Stromal cell of bone marrow (primary cell): ENCODE measurements around the gene R3HCC1L.
"Not testable (repeated sequence)": the region's sequence is repeated elsewhere in the genome, so short reads cannot be mapped to it uniquely, and the experiment has no call there.

Source experiments
- DNase-seq: peaks from one replicate; pipeline ENCODE4 v3.0.0-alpha.2; 2012; ENCODE audit warnings: low read depth

Gene R3HCC1L

GRCh38 chr10:98131619-98132018 lies 2.8 kb upstream of the R3HCC1L start:
- no peak for DNase-seq

DNA sequence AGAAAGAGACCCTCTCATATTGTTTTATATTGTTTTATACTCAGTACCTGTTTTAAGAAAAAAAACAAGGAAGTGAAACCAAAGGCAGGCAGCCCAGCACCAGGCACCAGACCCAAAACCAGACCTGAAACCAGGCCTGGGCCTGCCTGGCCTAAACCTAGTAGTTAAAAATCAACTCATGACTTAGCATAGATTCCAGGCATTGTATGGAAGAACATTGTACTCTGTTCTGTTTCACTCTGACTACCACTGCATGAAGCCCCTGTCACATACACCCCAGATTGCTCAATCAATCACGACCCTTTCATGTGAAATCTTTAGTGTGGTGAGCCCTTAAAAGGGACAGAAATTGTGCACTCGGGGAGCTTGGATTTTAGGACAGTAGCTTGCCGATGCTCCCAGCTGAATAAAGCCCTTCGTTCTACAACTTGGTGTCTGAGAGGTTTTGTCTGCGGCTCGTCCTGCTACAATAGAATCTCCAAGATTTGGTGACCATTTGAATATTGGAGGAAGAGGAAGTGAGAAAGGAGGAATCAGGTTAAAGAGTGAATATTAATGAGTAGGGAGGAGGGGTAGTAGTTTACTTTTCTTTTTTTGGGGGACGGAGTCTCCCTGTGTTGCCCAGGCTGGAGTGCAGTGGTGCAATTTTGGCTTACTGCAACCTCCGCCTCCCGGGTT lies 1.2 kb upstream of the R3HCC1L start:
- not testable (repeated sequence) for DNase-seq

DNA sequence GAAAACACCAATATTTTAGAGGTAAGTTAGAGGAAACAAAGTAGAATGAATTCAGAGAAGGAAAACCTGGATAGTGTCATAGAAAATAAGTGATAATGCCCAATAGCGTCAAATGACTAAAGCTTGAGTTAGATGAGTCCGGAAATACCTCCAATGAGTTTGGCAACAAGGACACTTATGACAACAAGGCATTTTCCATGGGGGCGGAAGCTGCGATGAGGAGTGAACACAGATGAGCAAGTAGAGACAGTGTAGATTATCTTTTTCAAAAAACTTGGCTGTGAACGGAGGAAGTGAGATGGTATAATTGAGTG lies 383 bp upstream of the R3HCC1L start:
- DNase-seq = no peak

DNA sequence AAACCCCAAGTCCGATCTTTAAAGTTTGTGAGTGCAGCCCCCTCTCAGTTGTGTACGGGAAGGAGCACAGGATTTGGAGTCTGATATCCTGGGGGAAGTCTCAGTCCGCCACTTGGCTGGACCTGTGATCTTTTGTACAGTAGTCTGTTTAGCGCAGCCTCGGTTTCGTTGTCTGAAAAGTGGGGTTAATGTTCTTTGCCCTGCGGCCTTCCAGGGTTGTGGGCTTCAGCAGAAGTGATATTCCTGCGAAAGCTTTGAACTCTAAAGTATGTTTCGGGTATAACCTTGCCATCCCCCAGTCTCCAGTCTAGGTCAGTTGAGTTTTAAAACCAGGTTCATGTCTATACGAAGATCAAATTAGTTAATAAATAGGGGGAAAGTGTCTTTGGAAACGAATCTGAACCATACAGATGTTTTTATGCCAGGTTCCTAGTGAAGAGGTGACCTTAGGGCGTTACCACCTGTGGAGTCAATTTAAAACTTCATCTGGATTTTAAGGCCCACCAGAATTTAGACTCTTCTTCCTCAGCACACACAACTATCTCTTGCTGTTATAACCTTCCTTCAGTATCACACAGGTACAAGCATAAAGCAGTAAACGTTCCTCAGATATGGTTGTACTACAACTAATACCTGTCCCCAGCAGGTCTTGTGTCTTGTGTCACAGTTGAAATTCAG lies 904 bp downstream of the R3HCC1L start:
- DNase-seq = no peak

DNA sequence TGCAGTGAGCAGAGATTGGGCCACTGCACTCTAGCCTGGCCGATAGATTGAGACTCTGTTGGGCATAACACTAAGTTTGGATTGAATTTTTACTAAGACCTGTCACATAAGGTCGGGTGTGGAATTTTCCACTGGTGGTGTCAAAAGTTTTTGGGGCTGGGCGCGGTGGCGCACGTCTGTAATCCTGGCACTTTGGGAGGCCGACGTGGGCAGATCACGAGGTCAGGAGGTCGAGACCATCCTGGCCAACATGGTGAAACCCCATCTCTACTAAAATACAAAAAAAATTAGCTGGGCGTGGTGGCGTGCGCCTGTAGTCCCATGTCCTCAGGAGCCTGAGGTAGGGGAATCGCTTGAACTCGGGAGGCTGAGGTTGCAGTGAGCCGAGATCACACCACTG lies 2.3 kb downstream of the R3HCC1L start:
- not testable (repeated sequence) for DNase-seq

- DNase-seq = no peak
These were observed 3.6 kb downstream of the R3HCC1L start for GRCh38 chr10:98138031-98138430.

- no peak for DNase-seq
These were observed 5.0 kb downstream of the R3HCC1L start for GRCh38 chr10:98139431-98139830.

DNA sequence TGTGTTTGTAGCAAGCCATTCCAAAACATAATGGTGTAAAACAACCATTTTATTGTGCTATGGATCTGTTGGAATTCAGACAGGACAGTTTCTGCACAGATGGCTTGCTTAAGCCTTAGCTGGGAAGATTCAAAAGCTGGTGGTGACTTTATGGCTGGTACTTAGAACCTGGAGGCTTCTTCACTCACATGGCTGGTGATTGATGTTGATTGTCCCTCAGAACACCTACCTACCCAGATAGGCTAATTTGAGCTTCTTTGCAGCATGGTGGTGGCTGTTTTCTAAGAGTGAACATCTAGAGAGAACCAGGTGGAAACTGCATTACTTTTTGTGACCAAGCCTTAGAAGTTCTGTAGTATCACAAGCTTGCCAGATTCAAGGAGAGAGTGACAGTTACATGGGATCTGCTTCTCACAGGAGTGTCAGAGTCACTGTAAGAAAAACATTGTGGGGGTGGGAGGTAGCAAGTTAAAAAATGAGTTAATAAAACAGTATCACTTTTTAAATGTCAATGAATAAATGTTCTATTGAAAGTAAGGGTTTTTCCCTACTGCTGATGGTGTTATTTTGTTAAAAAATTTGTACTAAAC lies 7.1 kb downstream of the R3HCC1L start:
- no peak for DNase-seq

- no peak for DNase-seq
These were observed 10.5 kb downstream of the R3HCC1L start for GRCh38 chr10:98144985-98145384.

DNA sequence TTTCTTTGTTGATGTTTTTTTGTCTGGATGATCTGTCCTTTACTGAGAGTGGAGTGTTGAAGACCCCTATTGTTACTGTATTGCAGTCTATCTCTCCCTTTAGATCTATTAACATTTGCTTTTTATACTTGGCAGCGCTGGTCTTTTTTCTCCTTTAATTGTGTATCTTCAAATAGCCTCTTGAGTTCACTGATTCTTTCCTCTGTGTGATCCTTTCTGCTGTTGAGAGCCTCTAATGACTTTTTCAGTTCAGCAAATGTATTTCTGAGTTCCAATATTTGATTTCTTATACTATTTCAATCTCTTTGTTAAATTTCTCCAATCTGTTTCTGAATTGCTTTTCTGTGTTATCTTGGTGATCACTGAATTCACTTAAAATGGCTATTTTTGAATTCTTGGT lies 15.4 kb downstream of the R3HCC1L start:
- no peak for DNase-seq

DNA sequence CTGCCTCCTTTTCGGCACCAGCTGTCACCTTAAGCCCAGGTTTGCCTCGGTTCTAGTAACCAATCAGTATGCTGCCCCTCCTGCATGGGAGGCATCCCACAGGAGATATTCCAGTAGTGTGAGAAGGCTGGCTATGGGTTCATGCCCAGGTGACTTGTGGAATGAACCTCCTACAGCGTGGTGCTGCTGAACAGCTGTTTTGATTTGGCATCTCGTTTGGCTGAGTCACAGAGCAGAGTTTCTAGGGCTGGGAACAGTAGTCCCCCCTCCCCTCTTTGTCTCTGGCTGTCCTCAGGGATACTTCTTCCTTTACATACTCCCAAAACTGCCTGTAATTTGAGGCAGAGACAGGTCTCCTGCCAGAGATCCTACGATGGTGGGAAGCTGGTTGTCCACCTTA lies 16.1 kb downstream of the R3HCC1L start:
- no peak for DNase-seq

- DNase-seq = not testable (repeated sequence)
These were observed 18.3 kb downstream of the R3HCC1L start for GRCh38 chr10:98152778-98153177.

DNA sequence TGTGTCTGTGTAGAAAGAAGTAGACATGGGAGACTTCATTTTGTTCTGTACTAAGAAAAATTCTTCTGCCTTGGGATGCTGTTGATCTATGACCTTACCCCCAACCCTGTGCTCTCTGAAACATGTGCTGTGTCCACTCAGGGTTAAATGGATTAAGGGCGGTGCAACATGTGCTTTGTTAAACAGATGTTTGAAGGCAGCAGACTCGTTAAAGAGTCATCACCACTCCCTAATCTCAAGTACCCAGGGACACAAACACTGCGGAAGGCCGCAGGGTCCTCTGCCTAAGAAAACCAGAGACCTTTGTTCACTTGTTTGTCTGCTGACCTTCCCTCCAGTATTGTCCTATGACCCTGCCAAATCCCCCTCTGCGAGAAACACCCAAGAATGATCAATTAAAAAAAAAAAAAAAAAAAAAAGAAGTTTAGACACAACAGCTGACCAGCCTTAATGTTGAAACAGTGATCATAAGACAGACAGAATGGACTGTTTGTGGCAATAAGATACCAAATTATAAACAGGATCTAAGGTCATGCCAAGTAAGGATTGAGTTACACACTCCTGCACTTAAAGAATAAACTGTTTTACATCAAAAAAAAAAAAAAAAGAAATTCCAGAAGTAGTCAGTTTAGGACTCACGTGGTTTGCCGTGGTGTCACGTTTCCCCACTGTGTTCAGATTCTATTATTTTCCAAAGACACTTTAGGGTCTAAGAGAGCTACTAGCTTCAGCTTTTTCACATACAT lies 18.9 kb downstream of the R3HCC1L start:
- DNase-seq = not testable (repeated sequence)

GRCh38 chr10:98154076-98154475 lies 19.6 kb downstream of the R3HCC1L start:
- DNase-seq = no peak

DNA sequence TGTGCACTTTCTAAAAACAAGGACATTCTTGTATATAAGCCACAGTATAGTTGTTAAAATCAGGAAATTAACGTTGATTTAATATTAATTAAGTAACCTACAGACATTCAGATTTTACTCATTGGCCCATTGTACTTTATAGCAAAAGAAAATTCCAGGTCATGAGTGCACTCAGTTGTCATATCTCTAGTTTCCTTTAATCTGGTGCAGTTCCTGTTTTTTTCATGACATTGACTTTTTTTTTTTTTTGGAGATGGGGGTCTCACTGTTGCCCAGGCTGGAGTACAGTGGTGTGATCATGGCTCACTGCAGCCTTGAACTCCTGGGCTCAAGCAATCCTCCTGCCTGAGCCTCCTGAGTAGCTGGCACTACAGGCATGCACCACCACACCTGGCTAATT lies 24.1 kb downstream of the R3HCC1L start:
- DNase-seq = no peak

DNA sequence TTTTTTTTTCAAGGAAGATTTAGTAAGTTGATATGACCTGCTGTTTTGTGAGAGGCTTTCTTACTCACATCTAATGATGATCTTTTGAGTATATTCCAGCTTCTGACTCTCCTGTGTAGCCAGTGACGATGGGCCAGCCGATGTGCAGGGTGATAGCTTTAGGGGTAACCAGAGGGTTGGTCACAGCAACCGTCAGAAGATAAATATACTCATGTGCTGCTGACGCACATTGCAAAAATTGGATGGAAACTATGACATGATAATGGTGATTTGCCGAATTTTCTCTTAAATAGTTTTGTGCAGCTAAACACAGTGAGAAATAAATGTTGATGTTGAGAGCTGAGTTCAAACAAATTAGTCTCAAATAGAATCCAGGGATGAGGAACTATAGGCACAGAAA lies 29.5 kb downstream of the R3HCC1L start:
- no peak for DNase-seq

DNA sequence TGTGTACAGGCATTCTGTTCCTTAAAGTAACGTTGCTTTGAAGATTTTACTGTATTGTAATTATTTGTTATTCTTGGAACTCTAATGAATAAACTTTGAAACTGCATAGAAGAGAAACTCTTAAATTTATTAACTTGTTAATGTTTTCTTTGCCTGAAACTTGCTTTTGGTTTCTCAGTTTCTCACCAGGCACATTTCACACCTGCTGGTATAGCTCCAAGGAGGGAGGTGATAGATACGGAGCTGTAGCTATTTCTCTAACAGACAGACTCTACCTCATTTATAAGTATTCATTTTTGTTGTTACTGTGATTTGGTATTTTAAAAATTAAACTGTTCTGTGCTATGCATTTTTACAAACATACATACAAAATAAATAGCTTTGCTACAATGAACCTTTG lies 32.7 kb downstream of the R3HCC1L start:
- DNase-seq = no peak

- DNase-seq = no peak
These were observed 33.7 kb downstream of the R3HCC1L start for GRCh38 chr10:98168147-98168546.

- DNase-seq = no peak
These were observed 34.3 kb downstream of the R3HCC1L start for GRCh38 chr10:98168766-98169165.

- no peak for DNase-seq
These were observed 34.9 kb downstream of the R3HCC1L start for GRCh38 chr10:98169379-98169778.

DNA sequence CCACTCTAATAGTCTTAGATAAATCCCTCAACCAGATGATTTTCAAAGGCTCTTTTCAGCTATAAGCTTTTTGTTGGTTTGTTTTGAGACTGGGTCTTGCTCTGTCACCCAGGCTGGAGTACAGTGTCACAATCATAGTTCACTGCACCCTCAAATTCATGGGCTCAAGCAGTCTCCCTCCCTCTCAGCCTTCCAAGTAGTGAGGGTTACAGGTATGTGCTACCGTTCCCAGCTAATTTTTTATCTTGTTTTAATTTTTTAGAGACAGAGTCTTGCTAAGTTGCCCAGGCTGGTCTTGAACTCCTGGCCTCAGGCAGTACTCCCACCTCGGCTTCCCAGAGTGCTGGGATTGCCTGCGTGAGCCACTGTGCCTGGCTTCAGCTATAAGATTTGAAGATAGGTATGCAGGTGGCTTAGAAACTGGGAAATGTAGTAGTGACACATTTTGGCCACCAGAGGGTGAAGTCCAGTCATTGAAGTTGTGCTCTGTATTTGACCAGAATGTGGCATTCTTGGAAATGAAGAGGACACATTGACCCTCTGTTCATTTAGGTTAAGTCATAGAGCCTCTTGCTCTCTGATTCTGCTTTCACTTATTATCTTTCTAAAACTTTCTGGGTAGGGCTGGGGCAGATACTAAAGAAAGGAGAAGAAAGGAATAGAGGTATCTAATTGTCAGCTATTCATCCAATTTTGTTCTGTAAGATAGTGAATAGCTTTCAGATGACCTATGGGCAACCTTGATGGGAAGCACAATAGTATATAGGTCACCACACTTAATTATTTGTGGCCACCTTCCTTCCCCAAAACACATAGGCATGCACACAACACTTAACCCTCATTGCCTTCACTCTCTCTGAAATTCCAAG lies 36.0 kb downstream of the R3HCC1L start:
- DNase-seq = no peak

DNA sequence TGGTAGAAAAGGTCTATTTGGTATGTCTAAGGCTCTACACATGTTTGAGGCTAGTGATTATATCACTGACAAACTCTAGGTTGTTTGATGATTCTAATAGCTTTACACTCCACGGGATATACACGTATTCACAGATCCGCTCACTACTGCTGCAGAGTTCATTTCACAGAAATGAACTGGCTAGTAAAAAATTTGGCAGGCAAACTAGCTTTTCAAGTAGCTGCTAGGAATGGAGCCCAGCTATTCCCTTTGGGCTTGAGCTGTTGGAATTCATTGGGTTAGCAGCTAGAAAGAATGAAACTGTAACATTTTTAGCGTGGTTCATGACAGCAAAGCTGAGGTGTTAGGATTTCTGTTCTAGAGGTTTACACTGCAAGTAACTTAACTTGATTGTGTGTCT lies 37.6 kb downstream of the R3HCC1L start:
- peak; percentile 81 for DNase-seq
